CD4-positive, alpha-beta T cell (primary cell): ENCODE data around the gene MYL5. TPM values are rescaled to one million over a fixed set of nuclear protein-coding genes. Genes with fewer than 3 reads are reported as not detected.

Experiments used
- ATAC-seq: fragments of 200-7000 bp; cut with Tn5 transposase; one replicate; pipeline ENCODE4 v1.10.0; 2022; ENCODE audit warnings: mild to moderate bottlenecking; ENCODE audit not compliant: poor library complexity
- CTCF ChIA-PET: fragments of 350-600 bp; sonication (Branson Sonifier 250); formaldehyde crosslinking; loops from one replicate; lab custom pipeline; 2021; ENCODE audit warnings: antibody characterized with exemption, inconsistent platforms; lab: Charles Lee
- POLR2A ChIA-PET: fragments of 350-600 bp; sonication (Branson Sonifier 250); formaldehyde crosslinking; loops from one replicate; lab custom pipeline; 2021; ENCODE audit warnings: antibody characterized with exemption, inconsistent platforms; lab: Charles Lee
- DNase-seq, 14 experiments: peaks; one replicate each; pipeline ENCODE4 v3.0.0-alpha.2; 2013 to 2020; ENCODE audit warnings: mixed read lengths in 2 of 14
- H3K27ac ChIP-seq, 2 donors: one replicate each; pipeline versions ENCODE4 v1.5.1 to v1.7.0; 2013; ENCODE audit warnings: low read length in 2 of 2, low read depth in 1 of 2, mild to moderate bottlenecking in 1 of 2
- H3K27me3 ChIP-seq, 2 experiments: 1 replicate in 1 of 2; 2 replicates in 1 of 2; pipeline versions ENCODE4 v1.6.1 to v1.7.0; 2013; ENCODE audit warnings: low read length in 2 of 2, control low read depth in 1 of 2, mild to moderate bottlenecking in 1 of 2, moderate library complexity in 1 of 2; ENCODE audit not compliant: insufficient read depth in 2 of 2, control insufficient read depth in 1 of 2
- H3K36me3 ChIP-seq: one replicate; pipeline ENCODE4 v1.6.1; 2013; ENCODE audit warnings: low read length, control low read depth; ENCODE audit not compliant: insufficient read depth
- H3K4me1 ChIP-seq: one replicate; pipeline ENCODE4 v1.6.1; 2013; ENCODE audit warnings: low read length, control low read depth; ENCODE audit not compliant: insufficient read depth
- H3K4me3 ChIP-seq: one replicate; pipeline ENCODE4 v1.5.1; 2013; ENCODE audit warnings: mild to moderate bottlenecking, low read length, moderate library complexity
- H3K9me3 ChIP-seq, 2 experiments: 1 replicate in 1 of 2; 2 replicates in 1 of 2; pipeline versions ENCODE4 v1.6.1 to v1.7.0; 2013; ENCODE audit warnings: low read length in 2 of 2, mild to moderate bottlenecking in 2 of 2, control low read depth in 1 of 2, moderate library complexity in 1 of 2; ENCODE audit not compliant: control insufficient read depth in 1 of 2, insufficient read depth in 1 of 2
- H3K27ac Mint-ChIP-seq: one replicate; pipeline ENCODE4 v1.8.0; 2020; ENCODE audit warnings: mixed read lengths
- H3K27me3 Mint-ChIP-seq: one replicate; pipeline ENCODE4 v1.8.0; 2021; ENCODE audit warnings: mixed read lengths
- H3K36me3 Mint-ChIP-seq: one replicate; pipeline ENCODE4 v1.8.0; 2021; ENCODE audit warnings: low read depth, mixed read lengths
- H3K4me1 Mint-ChIP-seq: one replicate; pipeline ENCODE4 v1.8.0; 2021; ENCODE audit warnings: low read depth, mixed read lengths
- H3K4me3 Mint-ChIP-seq: one replicate; pipeline ENCODE4 v1.8.0; 2020; ENCODE audit warnings: mild to moderate bottlenecking, mixed read lengths
- H3K9me3 Mint-ChIP-seq: one replicate; pipeline ENCODE4 v1.8.0; 2020; ENCODE audit warnings: mixed read lengths
- CTCF ChIP-seq: fragments of 200-600 bp; IDR thresholded peaks from one replicate; pipeline ENCODE4 v1.8.0; 2022; ENCODE audit warnings: antibody characterized with exemption, mild to moderate bottlenecking
- intact Hi-C, 2 experiments: fragments of 100-400 bp; cut with DNase I in 1 of 2; cut with micrococcal nuclease in 1 of 2; formaldehyde crosslinking; loops; one replicate each; pipeline versions ENCODE4 v1.15.1 to v1.9.0; 2023 to 2025; cut with DNase I, micrococcal nuclease
- total RNA-seq, 174 experiments: library from RNA in 2 of 174; stranded (reverse) in 2 of 174; gene quantifications; one replicate each; pipeline ENCODE4 v1.2.3 and lab custom pipeline; 2021 to 2026

MYL5 gene
- total RNA-seq, 2 experiments from 2014 or later = 25.3 to 29.2 TPM

DNA sequence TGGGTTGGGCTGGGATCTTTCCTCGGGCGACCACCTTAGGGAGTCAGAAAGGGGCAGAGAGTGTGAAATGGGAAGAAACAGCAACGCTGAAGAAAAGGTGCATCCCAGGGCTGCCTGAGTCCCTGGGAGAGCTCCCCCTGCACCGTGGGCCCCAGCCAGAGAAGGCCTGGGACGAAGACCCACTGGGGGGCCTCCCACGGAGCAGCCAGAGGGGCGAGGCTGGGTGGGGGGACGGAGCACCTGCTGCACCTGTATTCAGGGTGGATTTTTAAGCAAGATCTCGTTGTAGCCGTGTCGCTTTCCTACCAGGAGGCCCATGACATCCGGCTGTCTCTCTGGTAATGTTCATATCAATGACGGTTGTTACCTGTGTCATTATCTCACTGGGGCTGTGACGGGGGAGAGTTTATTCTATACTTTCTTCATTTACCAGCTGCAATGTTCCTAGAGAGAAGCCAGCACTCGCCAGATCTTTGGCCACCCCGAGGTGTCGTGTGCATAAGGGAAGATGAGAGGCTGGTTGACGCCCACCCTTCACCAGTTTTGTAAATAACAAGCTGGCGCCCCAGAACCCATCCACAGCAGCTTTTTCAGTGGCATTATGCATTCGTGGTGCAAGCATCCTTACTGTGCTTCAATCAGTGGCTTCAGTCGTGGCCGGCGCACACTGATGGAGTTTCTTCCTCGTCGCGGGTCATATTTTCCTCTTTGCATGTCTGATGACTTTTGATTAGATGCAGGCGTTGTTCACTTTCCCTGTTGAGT, 25.7 kb downstream of the MYL5 start:
- ChIA-PET POLR2A (no interaction called here), CTCF (no interaction called here)
- Histone ChIP-seq H3K9me3 (no peaks in the 10 kb centered on the region), H3K36me3 (no peaks in the 10 kb centered on the region), H3K27me3 (no peaks in the 10 kb centered on the region), H3K27ac (no peak overlapping the region), H3K4me3 (no peak overlapping the region), H3K4me1 (peaks cover 18% of the 10 kb centered on the region)
- ATAC-seq (no peak), DNase-seq (no peak)
- H3K4me1 Mint-ChIP-seq = peaks cover 4% of the 10 kb centered on the region
- no peak for TF ChIP-seq CTCF
- no peaks in the 10 kb centered on the region for H3K27me3 Mint-ChIP-seq
- intact Hi-C loops = no loop called here
- H3K36me3 Mint-ChIP-seq = no peaks in the 10 kb centered on the region
- peak overlapping the region; percentile 33 for H3K27ac Mint-ChIP-seq
- H3K4me3 Mint-ChIP-seq = no peak overlapping the region
- no peaks in the 10 kb centered on the region for H3K9me3 Mint-ChIP-seq

GRCh38 chr4:700587-701264, 26.4 kb downstream of the MYL5 start:
- Mint-ChIP-seq H3K36me3 (no peaks in the 10 kb centered on the region), H3K4me1 (peaks cover 9% of the 10 kb centered on the region), H3K9me3 (no peaks in the 10 kb centered on the region), H3K27me3 (no peaks in the 10 kb centered on the region), H3K27ac (no peak overlapping the region), H3K4me3 (no peak overlapping the region)
- H3K27ac ChIP-seq = no peak overlapping the region
- no peaks in the 10 kb centered on the region for H3K36me3 ChIP-seq
- TF ChIP-seq CTCF = no peak
- peaks cover 23% of the 10 kb centered on the region for H3K4me1 ChIP-seq
- H3K4me3 ChIP-seq = no peak overlapping the region
- no peaks in the 10 kb centered on the region for H3K9me3 ChIP-seq
- POLR2A ChIA-PET = no interaction called here
- no peak for ATAC-seq
- DNase-seq = peak in 1 of 14 experiments; percentile 17
- intact Hi-C loops = no loop called here
- CTCF ChIA-PET = no interaction called here
- H3K27me3 ChIP-seq = no peaks in the 10 kb centered on the region

GRCh38 chr4:702618-703048, 28.3 kb downstream of the MYL5 start:
- no peak for ATAC-seq
- intact Hi-C loops = no loop called here
- Mint-ChIP-seq H3K27me3 (no peaks in the 10 kb centered on the region), H3K4me3 (peak overlapping the region; percentile 38), H3K36me3 (no peaks in the 10 kb centered on the region), H3K27ac (no peak overlapping the region), H3K4me1 (peaks cover 9% of the 10 kb centered on the region), H3K9me3 (no peaks in the 10 kb centered on the region)
- Histone ChIP-seq H3K27me3 (no peaks in the 10 kb centered on the region), H3K4me3 (no peak overlapping the region), H3K9me3 (no peaks in the 10 kb centered on the region), H3K36me3 (no peaks in the 10 kb centered on the region), H3K4me1 (peaks cover 39% of the 10 kb centered on the region), H3K27ac (no peak overlapping the region)
- no peak for TF ChIP-seq CTCF
- peak in 1 of 14 experiments; percentile 10 for DNase-seq
- POLR2A ChIA-PET = no interaction called here
- CTCF ChIA-PET = no interaction called here
